NCI-H1092 (cell line): ENCODE measurements around the gene SEMA4B.
A peak's percentile ranks its signal among the peaks of the same experiment; 100 is the strongest.
"Not testable (repeated sequence)": the region's sequence is repeated elsewhere in the genome, so short reads cannot be mapped to it uniquely, and the experiment has no call there.

ENCODE experiments used
- DNase-seq: peaks from one replicate; lab custom pipeline; 2025; lab: John Stamatoyannopoulos, UW

Gene SEMA4B

GRCh38 chr15:90201130-90201943, at the start of gene SEMA4B:
Gene SEMA4B, plus strand, starts transcription at chr15:90201330. Its CDS starts 249 bp downstream, at chr15:90201579.
- peak; percentile 11 for DNase-seq

- no peak for DNase-seq
Measured at GRCh38 chr15:90151989-90152645, 49.0 kb upstream of the SEMA4B start.

- no peak for DNase-seq
Measured at GRCh38 chr15:90153658-90154057, 47.5 kb upstream of the SEMA4B start.

- no peak for DNase-seq
Measured at GRCh38 chr15:90154246-90154645, 46.9 kb upstream of the SEMA4B start.

- no peak for DNase-seq
Measured at GRCh38 chr15:90154861-90155626, 46.1 kb upstream of the SEMA4B start.

GRCh38 chr15:90159213-90159612, 41.9 kb upstream of the SEMA4B start:
- no peak for DNase-seq

- peak; percentile 54 for DNase-seq
Measured at GRCh38 chr15:90160781-90161727, 40.1 kb upstream of the SEMA4B start.

GRCh38 chr15:90161950-90162361, 39.2 kb upstream of the SEMA4B start:
- no peak for DNase-seq

- no peak for DNase-seq
Measured at GRCh38 chr15:90162956-90163355, 38.2 kb upstream of the SEMA4B start.

GRCh38 chr15:90164239-90164638, 36.9 kb upstream of the SEMA4B start:
- DNase-seq: not testable (repeated sequence)

GRCh38 chr15:90165157-90165556, 36.0 kb upstream of the SEMA4B start:
- DNase-seq: no peak

- DNase-seq: peak; percentile 24
Measured at GRCh38 chr15:90165659-90166489, 35.3 kb upstream of the SEMA4B start.

GRCh38 chr15:90167121-90167520, 34.0 kb upstream of the SEMA4B start:
- DNase-seq: no peak

GRCh38 chr15:90171623-90172022, 29.5 kb upstream of the SEMA4B start:
- no peak for DNase-seq

- DNase-seq: no peak
Measured at GRCh38 chr15:90173372-90173771, 27.8 kb upstream of the SEMA4B start.

- peak; percentile 74 for DNase-seq
Measured at GRCh38 chr15:90174140-90174875, 26.8 kb upstream of the SEMA4B start.

GRCh38 chr15:90177012-90177411, 24.1 kb upstream of the SEMA4B start:
- no peak for DNase-seq

- DNase-seq: no peak
Measured at GRCh38 chr15:90178468-90179435, 22.4 kb upstream of the SEMA4B start.

- DNase-seq: no peak
Measured at GRCh38 chr15:90181776-90182175, 19.4 kb upstream of the SEMA4B start.
